HUES64 (cell line): ENCODE measurements around the gene GFRA4.

Experiments
- H3K27ac ChIP-seq: 2 replicates; pipeline ENCODE4 v1.7.0; 2013; ENCODE audit warnings: low read depth, low read length, inconsistent platforms
- H3K27me3 ChIP-seq: 2 replicates; pipeline ENCODE4 v1.6.1; 2013; ENCODE audit warnings: mild to moderate bottlenecking, low read length; ENCODE audit not compliant: insufficient read depth
- H3K36me3 ChIP-seq: 2 replicates; pipeline ENCODE4 v1.6.1; 2013; ENCODE audit warnings: mild to moderate bottlenecking, low read length; ENCODE audit not compliant: insufficient read depth
- H3K4me1 ChIP-seq: 2 replicates; pipeline ENCODE4 v1.6.1; 2013; ENCODE audit warnings: mild to moderate bottlenecking, low read length, moderate library complexity; ENCODE audit not compliant: insufficient read depth
- H3K4me3 ChIP-seq: 2 replicates; pipeline ENCODE4 v1.5.1; 2013; ENCODE audit warnings: mild to moderate bottlenecking, low read length, moderate library complexity
- H3K9ac ChIP-seq: 2 replicates; pipeline ENCODE4 v1.6.1; 2013; ENCODE audit warnings: mild to moderate bottlenecking, low read depth, low read length
- H3K9me3 ChIP-seq: 2 replicates; pipeline ENCODE4 v1.6.1; 2013; ENCODE audit warnings: low read depth, low read length; ENCODE audit not compliant: insufficient read depth
- WGBS: fragments of 150-250, 120-280 bp; methylation state at CpG from one replicate; pipeline ENCODE4 v1.1.7; 2013; ENCODE audit warnings: missing lambda C conversion rate; 5-methylcytosine and 5-hydroxymethylcytosine counted together

The GFRA4 gene

DNA sequence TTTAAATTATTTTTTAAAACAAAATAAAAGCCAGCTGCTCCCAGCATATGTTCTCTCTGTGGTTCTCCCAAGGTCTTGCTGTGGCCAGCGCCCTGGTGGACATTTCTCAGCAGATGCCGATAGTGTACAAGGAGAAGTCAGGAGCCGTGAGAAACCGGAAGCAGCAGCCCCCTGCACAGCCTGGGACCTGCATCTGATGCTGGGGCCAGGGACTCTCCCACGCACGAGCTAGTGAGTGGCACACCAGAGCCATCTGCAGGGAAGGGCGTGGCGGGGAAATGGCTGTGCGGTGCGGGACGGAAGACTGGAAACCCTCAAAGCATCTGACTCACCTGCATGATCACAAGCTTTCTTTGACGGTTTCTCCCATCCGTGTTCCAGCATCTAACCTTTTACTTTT lies 16.5 kb downstream of the GFRA4 start:
- WGBS: 94% methylated on average over 13 of the region's 13 CpGs
- Histone ChIP-seq H3K27me3 (no peaks in the 10 kb centered on the region), H3K4me3 (no peak overlapping the region), H3K9me3 (no peaks in the 10 kb centered on the region), H3K27ac (no peak overlapping the region), H3K4me1 (no peaks in the 10 kb centered on the region), H3K36me3 (no peaks in the 10 kb centered on the region), H3K9ac (no peak overlapping the region)

GRCh38 chr20:3646067-3646440 lies 17.1 kb downstream of the GFRA4 start:
- H3K9ac ChIP-seq: no peak overlapping the region
- H3K9me3 ChIP-seq: no peaks in the 10 kb centered on the region
- 84% methylated on average over 3 of the region's 5 CpGs for WGBS
- no peak overlapping the region for H3K4me3 ChIP-seq
- H3K36me3 ChIP-seq: no peaks in the 10 kb centered on the region
- no peaks in the 10 kb centered on the region for H3K27me3 ChIP-seq
- no peak overlapping the region for H3K27ac ChIP-seq
- H3K4me1 ChIP-seq: no peaks in the 10 kb centered on the region

GRCh38 chr20:3645309-3646066 lies 17.7 kb downstream of the GFRA4 start:
- Histone ChIP-seq H3K36me3 (no peaks in the 10 kb centered on the region), H3K9me3 (no peaks in the 10 kb centered on the region), H3K27me3 (no peaks in the 10 kb centered on the region), H3K4me1 (no peaks in the 10 kb centered on the region), H3K27ac (no peak overlapping the region), H3K4me3 (no peak overlapping the region), H3K9ac (no peak overlapping the region)
- WGBS: 93% methylated on average over 20 of the region's 20 CpGs

GRCh38 chr20:3640259-3640658 lies 22.9 kb downstream of the GFRA4 start:
- H3K27me3 ChIP-seq: no peaks in the 10 kb centered on the region
- no peaks in the 10 kb centered on the region for H3K36me3 ChIP-seq
- H3K9ac ChIP-seq: no peak overlapping the region
- no peak overlapping the region for H3K4me3 ChIP-seq
- WGBS: 92% methylated on average over 2 of the region's 3 CpGs
- H3K9me3 ChIP-seq: no peaks in the 10 kb centered on the region
- H3K27ac ChIP-seq: no peak overlapping the region
- no peaks in the 10 kb centered on the region for H3K4me1 ChIP-seq

DNA sequence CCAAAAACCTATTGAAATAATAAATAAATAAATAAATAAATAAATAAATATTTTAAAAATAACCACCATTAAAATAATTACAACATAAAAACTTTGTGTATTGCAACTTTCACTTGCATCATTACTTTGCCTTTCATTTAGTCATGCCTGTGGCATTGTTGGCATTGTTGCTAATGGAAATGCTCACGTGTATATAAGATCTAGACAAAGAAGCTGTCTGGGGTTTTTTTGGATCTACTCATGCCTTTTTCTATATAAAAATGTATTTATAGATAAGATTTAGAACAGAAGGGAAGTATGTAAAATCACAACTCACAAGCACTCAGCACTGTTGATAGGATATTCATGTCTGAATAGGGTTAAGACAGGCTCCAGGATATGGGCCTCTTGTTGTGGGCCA lies 27.9 kb downstream of the GFRA4 start:
- peaks cover 3% of the 10 kb centered on the region for H3K4me1 ChIP-seq
- H3K27me3 ChIP-seq: no peaks in the 10 kb centered on the region
- 100% methylated on average over 1 of the region's 1 CpG for WGBS
- H3K36me3 ChIP-seq: no peaks in the 10 kb centered on the region
- no peak overlapping the region for H3K9ac ChIP-seq
- H3K4me3 ChIP-seq: no peak overlapping the region
- H3K9me3 ChIP-seq: no peaks in the 10 kb centered on the region
- no peak overlapping the region for H3K27ac ChIP-seq

DNA sequence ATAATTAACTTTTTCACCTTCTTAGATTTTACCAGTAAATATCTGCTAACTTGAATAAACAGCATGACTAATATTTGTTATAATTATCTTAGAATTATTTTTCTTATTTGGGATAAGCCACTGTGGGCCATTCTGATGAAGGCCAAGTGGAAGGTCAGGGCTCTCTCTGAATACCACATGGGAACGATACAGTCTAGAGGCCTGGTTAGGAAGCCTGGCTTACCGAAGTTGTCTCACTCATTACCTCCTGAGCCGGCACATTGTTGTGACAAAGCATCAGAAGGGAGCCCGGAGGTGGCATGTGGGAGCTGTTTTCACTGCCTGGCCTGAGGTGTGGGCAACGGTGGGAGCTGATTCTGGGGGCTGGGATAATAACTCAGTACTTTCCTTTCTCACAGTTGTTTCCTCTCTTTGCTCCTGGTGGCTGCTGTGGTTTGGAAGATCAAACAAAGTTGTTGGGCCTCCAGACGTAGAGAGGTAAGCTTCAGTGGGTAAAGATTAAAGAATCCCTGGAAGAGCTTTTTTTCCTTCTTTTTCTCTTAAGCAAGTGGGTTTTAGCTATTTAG lies 29.2 kb downstream of the GFRA4 start:
- Histone ChIP-seq H3K27me3 (no peaks in the 10 kb centered on the region), H3K4me1 (peaks cover 13% of the 10 kb centered on the region), H3K9ac (no peak overlapping the region), H3K4me3 (no peak overlapping the region), H3K9me3 (no peaks in the 10 kb centered on the region), H3K27ac (no peak overlapping the region), H3K36me3 (no peaks in the 10 kb centered on the region)
- WGBS: 85% methylated on average over 6 of the region's 6 CpGs

DNA sequence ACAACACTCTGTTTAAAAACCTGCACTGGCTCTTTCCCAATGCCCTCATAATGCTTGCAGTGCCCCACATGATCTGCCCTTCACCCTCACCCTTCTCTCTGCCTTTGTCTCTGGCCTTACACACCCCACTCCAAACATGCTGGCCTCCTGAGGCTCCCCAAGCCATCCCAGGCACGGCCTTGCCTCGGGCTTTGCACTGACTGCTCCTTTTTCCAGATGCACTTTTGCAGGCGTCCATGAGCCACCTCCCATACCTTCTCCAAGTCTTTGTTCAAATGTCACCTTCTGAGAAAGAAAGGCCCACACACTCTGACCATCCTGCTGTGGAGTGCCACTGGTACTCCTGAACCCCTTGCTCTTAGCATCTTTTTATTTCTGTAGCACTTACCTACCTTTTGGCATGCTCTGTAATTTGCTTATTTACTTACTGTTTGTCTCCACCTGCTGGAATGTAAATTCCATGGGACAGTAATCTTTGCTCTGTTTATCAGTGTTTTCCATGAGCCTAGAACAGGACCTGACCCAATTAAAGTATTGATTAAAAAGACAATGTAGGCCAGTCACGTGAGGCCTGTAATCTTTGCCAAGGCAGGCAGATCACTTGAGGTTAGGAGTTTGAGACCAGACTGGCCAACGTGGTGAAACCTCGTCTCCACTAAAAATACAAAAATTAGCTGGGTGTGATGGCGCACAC lies 30.7 kb downstream of the GFRA4 start:
- Histone ChIP-seq H3K36me3 (no peaks in the 10 kb centered on the region), H3K9me3 (no peaks in the 10 kb centered on the region), H3K4me3 (no peak overlapping the region), H3K4me1 (peaks cover 13% of the 10 kb centered on the region), H3K27me3 (no peaks in the 10 kb centered on the region), H3K9ac (no peak overlapping the region), H3K27ac (no peak overlapping the region)
- WGBS: 89% methylated on average over 7 of the region's 7 CpGs

GRCh38 chr20:3631534-3631933 lies 31.7 kb downstream of the GFRA4 start:
- no peaks in the 10 kb centered on the region for H3K27me3 ChIP-seq
- H3K9ac ChIP-seq: no peak overlapping the region
- H3K4me1 ChIP-seq: peaks cover 13% of the 10 kb centered on the region
- H3K4me3 ChIP-seq: no peak overlapping the region
- H3K9me3 ChIP-seq: no peaks in the 10 kb centered on the region
- H3K27ac ChIP-seq: no peak overlapping the region
- 93% methylated on average over 5 of the region's 5 CpGs for WGBS
- no peaks in the 10 kb centered on the region for H3K36me3 ChIP-seq

- Histone ChIP-seq H3K4me3 (no peak overlapping the region), H3K9me3 (no peaks in the 10 kb centered on the region), H3K36me3 (no peaks in the 10 kb centered on the region), H3K9ac (no peak overlapping the region), H3K27me3 (no peaks in the 10 kb centered on the region), H3K27ac (no peak overlapping the region), H3K4me1 (peaks cover 13% of the 10 kb centered on the region)
- WGBS: 93% methylated on average over 8 of the region's 8 CpGs
Measured at GRCh38 chr20:3630429-3630828, 32.8 kb downstream of the GFRA4 start.

DNA sequence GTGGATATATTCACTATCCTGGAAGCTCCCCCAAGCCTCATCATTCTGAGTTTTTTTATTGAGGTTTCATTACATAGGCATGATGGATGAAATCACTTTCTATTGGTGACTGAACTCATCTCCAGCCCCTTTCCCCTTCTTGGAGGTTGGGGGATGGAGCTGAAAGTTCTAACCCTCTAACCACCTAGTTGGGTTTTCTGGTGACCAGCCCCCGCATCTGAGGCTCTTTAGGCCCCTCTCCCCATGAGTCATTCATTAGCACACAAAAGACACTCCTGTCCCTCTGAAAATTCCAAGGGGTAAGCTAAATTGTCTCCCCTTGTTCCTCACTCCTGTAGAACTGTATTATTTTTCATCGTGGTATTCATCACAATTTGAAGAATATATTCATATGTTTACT lies 33.3 kb downstream of the GFRA4 start:
- Histone ChIP-seq H3K4me1 (peaks cover 13% of the 10 kb centered on the region), H3K27me3 (no peaks in the 10 kb centered on the region), H3K36me3 (no peaks in the 10 kb centered on the region), H3K4me3 (no peak overlapping the region), H3K9ac (no peak overlapping the region), H3K27ac (no peak overlapping the region), H3K9me3 (no peaks in the 10 kb centered on the region)
- WGBS: 39% methylated on average over 1 of the region's 2 CpGs

- no peak overlapping the region for H3K9ac ChIP-seq
- H3K4me1 ChIP-seq: peaks cover 16% of the 10 kb centered on the region
- H3K4me3 ChIP-seq: no peak overlapping the region
- no peaks in the 10 kb centered on the region for H3K9me3 ChIP-seq
- WGBS: 86% methylated on average over 14 of the region's 16 CpGs
- H3K27ac ChIP-seq: no peak overlapping the region
- no peaks in the 10 kb centered on the region for H3K27me3 ChIP-seq
- H3K36me3 ChIP-seq: no peaks in the 10 kb centered on the region
Measured at GRCh38 chr20:3628502-3629314, 34.5 kb downstream of the GFRA4 start.
